Endothelial cell of umbilical vein (primary cell): ENCODE data around the gene CXCR2. TPM values are rescaled to one million over a fixed set of nuclear protein-coding genes. Genes with fewer than 3 reads are reported as not detected.

Experiments
- BruUV-seq: library from RNA; stranded (reverse); fragments of 400-500 nt; replicated peaks from 2 replicates; lab custom pipeline; 2021; lab: Mats Ljungman, UMichigan
- CTCF ChIA-PET: fragments of 300-600, 350-600 bp; sonication (Branson Sonifier 250); formaldehyde crosslinking; loops from one replicate; lab custom pipeline; 2021; ENCODE audit warnings: antibody characterized with exemption, inconsistent platforms; lab: Charles Lee
- POLR2A ChIA-PET: fragments of 300-600, 350-600 bp; sonication (Branson Sonifier 250); formaldehyde crosslinking; loops from one replicate; lab custom pipeline; 2021; ENCODE audit warnings: antibody characterized with exemption, inconsistent platforms; lab: Charles Lee
- DNase-seq: peaks from one replicate; pipeline ENCODE4 v3.0.0-alpha.2; 2011; ENCODE audit warnings: low read depth, low spot score
- FAIRE-seq: peaks from 2 replicates; lab custom pipeline; 2011; peaks lifted over from hg19 to GRCh38; lab: Jason Lieb, UNC
- H2AFZ ChIP-seq: 2 replicates; pipeline ENCODE4 v1.6.0; 2012; ENCODE audit warnings: low read depth, low read length, control low read depth, inconsistent platforms
- H3K27ac ChIP-seq: 2 replicates; pipeline ENCODE4 v1.5.1; 2011; ENCODE audit warnings: low read depth, mild to moderate bottlenecking, control low read depth, low read length, moderate library complexity; ENCODE audit not compliant: insufficient read depth
- H3K27me3 ChIP-seq, 2 experiments: 2 replicates each; pipeline versions ENCODE4 v1.6.0 to v1.6.1; 2011; ENCODE audit warnings: low read length in 2 of 2, mixed read lengths in 1 of 2; ENCODE audit not compliant: control insufficient read depth in 2 of 2, insufficient read depth in 2 of 2
- H3K36me3 ChIP-seq, 2 experiments: 2 replicates in 1 of 2; 3 replicates in 1 of 2; pipeline ENCODE4 v1.5.1; 2011; ENCODE audit warnings: low read length in 2 of 2, mild to moderate bottlenecking in 1 of 2, moderate library complexity in 1 of 2; ENCODE audit not compliant: control insufficient read depth in 2 of 2, insufficient read depth in 2 of 2; ENCODE audit errors: extremely low read depth in 1 of 2
- H3K4me1 ChIP-seq: 3 replicates; pipeline ENCODE4 v1.5.1; 2011; ENCODE audit warnings: mild to moderate bottlenecking, low read length; ENCODE audit not compliant: control insufficient read depth, insufficient read depth; ENCODE audit errors: extremely low read depth
- H3K4me2 ChIP-seq: 2 replicates; pipeline ENCODE4 v1.6.1; 2011; ENCODE audit warnings: low read length, control low read depth, mixed read lengths; ENCODE audit not compliant: insufficient read depth
- H3K4me3 ChIP-seq, 3 experiments: fragments of 200-600 bp in 1 of 3; sonication (generic), shearing (Covaris generic) in 1 of 3; replicated peaks in 1 of 3; 2 replicates each; pipeline ENCODE4 v1.5.1; 2011 to 2016; ENCODE audit warnings: control low read depth in 3 of 3, low read length in 3 of 3, mild to moderate bottlenecking in 2 of 3, inconsistent platforms in 1 of 3, low read depth in 1 of 3, moderate library complexity in 1 of 3; ENCODE audit not compliant: insufficient read depth in 1 of 3
- H3K79me2 ChIP-seq: 2 replicates; pipeline ENCODE4 v1.6.0; 2012; ENCODE audit warnings: low read length, inconsistent platforms; ENCODE audit not compliant: control insufficient read depth, insufficient read depth
- H3K9ac ChIP-seq: replicated peaks from 2 replicates; pipeline ENCODE3; 2011; ENCODE audit warnings: low read length, control low read depth; ENCODE audit not compliant: insufficient read depth; ENCODE audit errors: extremely low read depth
- H3K9me1 ChIP-seq: replicated peaks from 3 replicates; pipeline ENCODE4 v1.6.0; 2011; ENCODE audit warnings: mild to moderate bottlenecking, low read length; ENCODE audit not compliant: control insufficient read depth, insufficient read depth; ENCODE audit errors: extremely low read depth
- H3K9me3 ChIP-seq: replicated peaks from 2 replicates; pipeline ENCODE4 v1.5.1; 2012; ENCODE audit warnings: low read length, inconsistent platforms; ENCODE audit not compliant: control insufficient read depth, insufficient read depth
- H4K20me1 ChIP-seq: replicated peaks from 2 replicates; pipeline ENCODE3; 2011; ENCODE audit warnings: mild to moderate bottlenecking, low read length; ENCODE audit not compliant: control insufficient read depth, insufficient read depth; ENCODE audit errors: extremely low read depth
- CTCF ChIP-seq, 2 donors: IDR thresholded peaks; 1 replicate in 1 of 2; 2 replicates in 1 of 2; pipeline ENCODE4 v1.5.1; 2011; ENCODE audit warnings: low read length in 2 of 2, mild to moderate bottlenecking in 2 of 2, moderate library complexity in 2 of 2, control low read depth in 1 of 2, inconsistent platforms in 1 of 2, low read depth in 1 of 2; ENCODE audit not compliant: insufficient read depth in 1 of 2; ENCODE audit errors: extremely low read depth in 1 of 2
- EZH2 ChIP-seq: IDR thresholded peaks from 2 replicates; pipeline ENCODE4 v1.6.1; 2012; ENCODE audit warnings: borderline replicate concordance, low read depth, mild to moderate bottlenecking, moderate library complexity, low read length, inconsistent platforms; ENCODE audit not compliant: severe bottlenecking
- FOS ChIP-seq: IDR thresholded peaks from 2 replicates; pipeline ENCODE4 v1.6.1; 2011; ENCODE audit warnings: mild to moderate bottlenecking, low read length, moderate library complexity, borderline replicate concordance; ENCODE audit not compliant: insufficient read depth
- GATA2 ChIP-seq: IDR thresholded peaks from 2 replicates; pipeline ENCODE4 v1.7.0; 2011; ENCODE audit warnings: low read depth, mild to moderate bottlenecking, moderate library complexity, mixed read lengths, low read length; ENCODE audit not compliant: insufficient read length, insufficient read depth
- JUN ChIP-seq: IDR thresholded peaks from 2 replicates; pipeline ENCODE4 v1.6.1; 2011; ENCODE audit warnings: borderline replicate concordance, low read depth; ENCODE audit not compliant: insufficient read length, insufficient read depth
- MAX ChIP-seq: IDR thresholded peaks from 2 replicates; pipeline ENCODE4 v1.6.1; 2011; ENCODE audit not compliant: insufficient read depth, insufficient read length
- MYC ChIP-seq: IDR thresholded peaks from one replicate; pipeline ENCODE4 v1.6.1; 2011; ENCODE audit warnings: mild to moderate bottlenecking, low read depth, low read length
- POLR2A ChIP-seq: IDR thresholded peaks from 2 replicates; pipeline ENCODE4 v1.6.1; 2012; ENCODE audit warnings: low read depth, mild to moderate bottlenecking, control low read depth, low read length
- POLR2AphosphoS5 ChIP-seq: IDR thresholded peaks from 2 replicates; pipeline ENCODE4 v1.6.1; 2012; ENCODE audit warnings: low read depth, mild to moderate bottlenecking, control low read depth, low read length, moderate library complexity; ENCODE audit not compliant: insufficient read depth
- dilution Hi-C: fragments of 300-500 bp; cut with MboI; formaldehyde crosslinking; loops from one replicate; pipeline ENCODE4 v1.15.0; 2019; ENCODE audit warnings: low sequenced_read_pairs; ENCODE audit not compliant: extremely low pct_ligation_motif_present
- intact Hi-C: fragments of 100-400 bp; cut with micrococcal nuclease; formaldehyde crosslinking; loops from one replicate; pipeline ENCODE4 v1.10.0; 2022
- polyA plus RNA-seq, 4 experiments: library from polyadenylated mRNA; depleted of rRNA in 3 of 4; stranded (reverse) in 3 of 4; unstranded in 1 of 4; fragments of >200 nt; gene quantifications; 2 replicates each; pipeline versions ENCODE4 v1.2.1 to v1.2.3, GENCODE V29; 2011 to 2012; ENCODE audit warnings: missing spikeins in 1 of 4
- total RNA-seq: library from RNA; stranded (reverse); gene quantifications from 2 replicates; pipeline ENCODE4 v1.2.3, GENCODE V29; 2021

The CXCR2 gene
- total and polyA plus RNA-seq, 2 donors (not counting 3 experiments of a cell fraction or from before 2014, with no cell fraction given) = not detected

GRCh38 chr2:218166791-218167190 is 41.0 kb downstream of the CXCR2 start, which contains the start of gene CXCR1:
Gene CXCR1, minus strand, starts transcription at chr2:218166962. Its CDS starts 1,751 bp downstream, at chr2:218165211.
- no peak within 1 kb of the TSS for H3K4me2 ChIP-seq
- no peaks in the 10 kb centered on the region for H3K36me3 ChIP-seq
- no peak within 1 kb of the TSS for H3K9ac ChIP-seq
- no peak for DNase-seq
- H3K27ac ChIP-seq = no peak within 1 kb of the TSS
- ChIA-PET POLR2A (no interaction called here), CTCF (interaction anchor here (1.7 kb wide), 1 partner anchor 9 kb away, joined by 6 read pairs; no protein-coding TSS in a partner anchor)
- dilution Hi-C loops (no loop called here), intact Hi-C loops (loop anchor here (5.0 kb wide), 1 partner anchor 91 kb away; no protein-coding TSS in a partner anchor)
- no peaks in the 10 kb centered on the region for H3K9me1 ChIP-seq
- H4K20me1 ChIP-seq = no peaks in the 10 kb centered on the region
- BruUV-seq = no TSS peak
- H3K79me2 ChIP-seq = no peaks in the 10 kb centered on the region
- TF ChIP-seq POLR2A = no peak
- TF ChIP-seq EZH2 = no peak
- TF ChIP-seq GATA2 = no peak
- no peak for TF ChIP-seq POLR2AphosphoS5
- TF ChIP-seq MYC = no peak
- no peak for TF ChIP-seq JUN
- no peak for TF ChIP-seq FOS
- no peak for TF ChIP-seq CTCF (IDR thresholded peaks at IDR 0.05; ENCODE audit: extremely low read depth in 1 of 2, insufficient read depth in 1 of 2, low read depth in 1 of 2, low read length in 2 of 2)
- TF ChIP-seq MAX = no peak
- H3K27me3 ChIP-seq = peaks cover 15 to 20% of the 10 kb centered on the region in 2 experiments
- H3K9me3 ChIP-seq = no peaks in the 10 kb centered on the region
- no peak within 1 kb of the TSS for H3K4me3 ChIP-seq
- no peak for FAIRE-seq
- H3K4me1 ChIP-seq = no peaks in the 10 kb centered on the region
- H2AFZ ChIP-seq = no peak within 1 kb of the TSS
